Measurements from ENCODE around the gene PBX1.

The PBX1 gene

GRCh38 chr1:164830628-164831027 is 271.6 kb downstream of the PBX1 start:
- H3K27ac ChIP-seq (ENCODE audit: low read length), result no peak overlapping the region
- H3K9me3 ChIP-seq (ENCODE audit: insufficient read depth, low read length, severe bottlenecking), result no peaks in the 10 kb centered on the region
- no peaks in the 10 kb centered on the region for H3K27me3 ChIP-seq (ENCODE audit: insufficient read depth, low read length, poor library complexity)
- no peak overlapping the region for H2AFZ ChIP-seq (ENCODE audit: low read depth, low read length)
- no peaks in the 10 kb centered on the region for H3K36me3 ChIP-seq (ENCODE audit: insufficient read depth, low read length)
- H3K4me1 ChIP-seq (ENCODE audit: insufficient read depth, low read length), result no peaks in the 10 kb centered on the region
- ATAC-seq (ENCODE audit: insufficient read depth, low read depth) (no peak), DNase-seq (no peak)
- no peak overlapping the region for H3K9ac ChIP-seq (ENCODE audit: low read depth, low read length)
- no peaks in the 10 kb centered on the region for H4K20me1 ChIP-seq (ENCODE audit: insufficient read depth, low read length)
- no peak overlapping the region for H3K4me2 ChIP-seq (ENCODE audit: insufficient read depth, low read length)
- H3K4me3 ChIP-seq (ENCODE audit: low read depth in 1 of 2, low read length in 2 of 2), result no peak overlapping the region
- H3K79me2 ChIP-seq (ENCODE audit: insufficient read depth, low read length), result no peaks in the 10 kb centered on the region
- no peak for TF ChIP-seq CTCF (IDR thresholded peaks at IDR 0.05; ENCODE audit: borderline replicate concordance, extremely low read depth, low read length, poor library complexity, severe bottlenecking)

GRCh38 chr1:164834641-164835040 is 275.7 kb downstream of the PBX1 start:
- TF ChIP-seq EZH2 (IDR thresholded peaks at IDR 0.05; ENCODE audit: borderline replicate concordance, low read depth, low read length, severe bottlenecking) (no peak), CTCF (IDR thresholded peaks at IDR 0.05; ENCODE audit: borderline replicate concordance, extremely low read depth, low read length, poor library complexity, severe bottlenecking) (no peak)
- no peaks in the 10 kb centered on the region for H3K79me2 ChIP-seq (ENCODE audit: insufficient read depth, low read length)
- no peaks in the 10 kb centered on the region for H3K9me3 ChIP-seq (ENCODE audit: insufficient read depth, low read length, severe bottlenecking)
- no peaks in the 10 kb centered on the region for H3K4me1 ChIP-seq (ENCODE audit: insufficient read depth, low read length)
- DNase-seq, result no peak
- no peak overlapping the region for H2AFZ ChIP-seq (ENCODE audit: low read depth, low read length)
- H3K27me3 ChIP-seq (ENCODE audit: insufficient read depth, low read length, poor library complexity), result no peaks in the 10 kb centered on the region
- no peak for ATAC-seq (ENCODE audit: insufficient read depth, low read depth)
- no peaks in the 10 kb centered on the region for H4K20me1 ChIP-seq (ENCODE audit: insufficient read depth, low read length)
- H3K27ac ChIP-seq (ENCODE audit: low read length), result no peak overlapping the region
- no peak overlapping the region for H3K4me3 ChIP-seq (ENCODE audit: low read depth in 1 of 2, low read length in 2 of 2)
- no peak overlapping the region for H3K4me2 ChIP-seq (ENCODE audit: insufficient read depth, low read length)
- H3K36me3 ChIP-seq (ENCODE audit: insufficient read depth, low read length), result no peaks in the 10 kb centered on the region
- H3K9ac ChIP-seq (ENCODE audit: low read depth, low read length), result no peak overlapping the region

GRCh38 chr1:164836614-164837018 is 277.6 kb downstream of the PBX1 start:
- ATAC-seq (ENCODE audit: insufficient read depth, low read depth) (no peak), DNase-seq (no peak)
- H3K9me3 ChIP-seq (ENCODE audit: insufficient read depth, low read length, severe bottlenecking), result no peaks in the 10 kb centered on the region
- no peaks in the 10 kb centered on the region for H4K20me1 ChIP-seq (ENCODE audit: insufficient read depth, low read length)
- H3K4me3 ChIP-seq (ENCODE audit: low read depth in 1 of 2, low read length in 2 of 2), result no peak overlapping the region
- H3K79me2 ChIP-seq (ENCODE audit: insufficient read depth, low read length), result no peaks in the 10 kb centered on the region
- H3K9ac ChIP-seq (ENCODE audit: low read depth, low read length), result no peak overlapping the region
- H3K4me2 ChIP-seq (ENCODE audit: insufficient read depth, low read length), result no peak overlapping the region
- H3K36me3 ChIP-seq (ENCODE audit: insufficient read depth, low read length), result no peaks in the 10 kb centered on the region
- TF ChIP-seq CTCF (IDR thresholded peaks at IDR 0.05; ENCODE audit: borderline replicate concordance, extremely low read depth, low read length, poor library complexity, severe bottlenecking) (no peak), EZH2 (IDR thresholded peaks at IDR 0.05; ENCODE audit: borderline replicate concordance, low read depth, low read length, severe bottlenecking) (no peak)
- no peaks in the 10 kb centered on the region for H3K4me1 ChIP-seq (ENCODE audit: insufficient read depth, low read length)
- H3K27ac ChIP-seq (ENCODE audit: low read length), result no peak overlapping the region
- H2AFZ ChIP-seq (ENCODE audit: low read depth, low read length), result no peak overlapping the region
- no peaks in the 10 kb centered on the region for H3K27me3 ChIP-seq (ENCODE audit: insufficient read depth, low read length, poor library complexity)

- Histone ChIP-seq H2AFZ (ENCODE audit: low read depth, low read length) (no peak overlapping the region), H3K27me3 (ENCODE audit: insufficient read depth, low read length, poor library complexity) (no peaks in the 10 kb centered on the region), H3K4me2 (ENCODE audit: insufficient read depth, low read length) (no peak overlapping the region), H3K27ac (ENCODE audit: low read length) (no peak overlapping the region), H3K79me2 (ENCODE audit: insufficient read depth, low read length) (no peaks in the 10 kb centered on the region), H3K9ac (ENCODE audit: low read depth, low read length) (no peak overlapping the region), H3K9me3 (ENCODE audit: insufficient read depth, low read length, severe bottlenecking) (no peaks in the 10 kb centered on the region), H3K4me3 (ENCODE audit: low read depth in 1 of 2, low read length in 2 of 2) (no peak overlapping the region), H3K36me3 (ENCODE audit: insufficient read depth, low read length) (no peaks in the 10 kb centered on the region), H4K20me1 (ENCODE audit: insufficient read depth, low read length) (no peaks in the 10 kb centered on the region), H3K4me1 (ENCODE audit: insufficient read depth, low read length) (no peaks in the 10 kb centered on the region)
- TF ChIP-seq EZH2 (IDR thresholded peaks at IDR 0.05; ENCODE audit: borderline replicate concordance, low read depth, low read length, severe bottlenecking) (no peak), CTCF (IDR thresholded peaks at IDR 0.05; ENCODE audit: borderline replicate concordance, extremely low read depth, low read length, poor library complexity, severe bottlenecking) (no peak)
- ATAC-seq (ENCODE audit: insufficient read depth, low read depth), result no peak
- DNase-seq, result no peak
Measured at GRCh38 chr1:164838786-164839185, 279.8 kb downstream of the PBX1 start.

Data from DND-41 (cell line).